Measurements from ENCODE around the gene ARHGAP44. TPM values are rescaled to one million over a fixed set of nuclear protein-coding genes. Genes with fewer than 3 reads are reported as not detected.

ARHGAP44 gene
- total RNA-seq, 6 donors from 2014 or later: 36.3 to 56.4 (median 41.8) TPM

DNA sequence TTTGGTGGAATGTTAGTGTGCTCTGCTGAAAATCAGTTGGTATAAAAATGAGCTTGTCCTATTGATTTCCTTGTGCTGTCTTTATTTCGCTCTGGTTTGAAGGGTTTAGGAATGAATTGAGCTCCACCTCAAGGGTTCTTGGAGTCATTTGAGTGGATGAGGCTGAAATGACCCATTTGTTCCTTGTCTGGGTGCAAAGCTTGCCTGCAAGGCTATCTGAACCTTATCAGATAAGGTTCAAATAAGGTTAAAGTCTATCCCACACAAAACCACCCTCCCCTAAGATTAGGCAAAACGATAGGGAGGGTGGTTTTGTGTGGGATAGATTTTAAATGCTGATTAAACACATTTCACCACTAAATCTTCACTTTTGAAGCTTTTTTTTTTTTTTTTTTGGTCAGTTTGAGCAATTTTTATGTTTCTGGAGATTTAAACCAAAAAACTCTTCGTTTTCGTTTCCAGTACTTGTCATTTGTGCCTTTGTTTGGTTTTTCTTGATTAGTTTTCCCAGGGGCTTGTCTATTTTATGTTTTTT, 62.7 kb downstream of the ARHGAP44 start:
- Histone ChIP-seq H3K9me3 (no peaks in the 10 kb centered on the region), H3K27ac (no peak overlapping the region), H3K27me3 (no peaks in the 10 kb centered on the region), H3K4me3 (no peak overlapping the region), H3K4me1 (no peaks in the 10 kb centered on the region), H3K36me3 (no peaks in the 10 kb centered on the region)
- 75% methylated on average over 4 of the region's 4 CpGs for WGBS, 2 donors
- no peak for ATAC-seq (ENCODE audit: low FRiP score in 2 of 2)
- TF ChIP-seq EP300 (IDR thresholded peaks at IDR 0.05) (no peak), POLR2AphosphoS5 (IDR thresholded peaks at IDR 0.05) (no peak), POLR2A (IDR thresholded peaks at IDR 0.05) (no peak)
- TF ChIP-seq, protein P1, sequence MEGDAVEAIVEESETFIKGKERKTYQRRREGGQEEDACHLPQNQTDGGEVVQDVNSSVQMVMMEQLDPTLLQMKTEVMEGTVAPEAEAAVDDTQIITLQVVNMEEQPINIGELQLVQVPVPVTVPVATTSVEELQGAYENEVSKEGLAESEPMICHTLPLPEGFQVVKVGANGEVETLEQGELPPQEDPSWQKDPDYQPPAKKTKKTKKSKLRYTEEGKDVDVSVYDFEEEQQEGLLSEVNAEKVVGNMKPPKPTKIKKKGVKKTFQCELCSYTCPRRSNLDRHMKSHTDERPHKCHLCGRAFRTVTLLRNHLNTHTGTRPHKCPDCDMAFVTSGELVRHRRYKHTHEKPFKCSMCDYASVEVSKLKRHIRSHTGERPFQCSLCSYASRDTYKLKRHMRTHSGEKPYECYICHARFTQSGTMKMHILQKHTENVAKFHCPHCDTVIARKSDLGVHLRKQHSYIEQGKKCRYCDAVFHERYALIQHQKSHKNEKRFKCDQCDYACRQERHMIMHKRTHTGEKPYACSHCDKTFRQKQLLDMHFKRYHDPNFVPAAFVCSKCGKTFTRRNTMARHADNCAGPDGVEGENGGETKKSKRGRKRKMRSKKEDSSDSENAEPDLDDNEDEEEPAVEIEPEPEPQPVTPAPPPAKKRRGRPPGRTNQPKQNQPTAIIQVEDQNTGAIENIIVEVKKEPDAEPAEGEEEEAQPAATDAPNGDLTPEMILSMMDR (IDR thresholded peaks at IDR 0.05): no peak
- DNase-seq: no peak

DNA sequence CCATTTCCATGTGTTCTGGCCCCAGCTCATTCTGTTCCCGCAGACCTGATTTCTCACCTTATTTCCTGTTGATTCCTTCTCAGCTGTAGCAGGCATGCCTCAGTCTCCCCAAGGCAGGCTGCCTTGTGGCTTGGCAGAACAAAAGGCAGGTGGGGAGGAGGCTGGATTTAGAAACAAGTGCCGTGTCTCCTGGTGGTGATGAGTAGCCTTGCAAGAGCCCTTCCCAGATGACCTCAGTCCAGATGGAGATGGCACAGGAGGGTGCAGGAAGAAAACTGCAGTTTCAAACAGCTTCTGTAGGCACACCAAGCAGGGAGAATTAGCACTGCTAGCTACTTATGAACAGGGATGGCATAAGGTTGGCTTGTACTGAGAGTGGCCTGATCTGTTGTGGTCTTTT, 64.6 kb downstream of the ARHGAP44 start:
- WGBS, 2 donors: 84 to 94% methylated on average over 2 of the region's 2 CpGs
- Histone ChIP-seq H3K9me3 (peaks cover 0 to 3% (median 0%) of the 10 kb centered on the region in 4 donors), H3K4me3 (no peak overlapping the region), H3K27me3 (no peaks in the 10 kb centered on the region), H3K36me3 (no peaks in the 10 kb centered on the region), H3K27ac (no peak overlapping the region), H3K4me1 (no peaks in the 10 kb centered on the region)
- TF ChIP-seq, protein P1 (IDR thresholded peaks at IDR 0.05): no peak
- DNase-seq (no peak), ATAC-seq (ENCODE audit: low FRiP score in 2 of 2) (no peak)

DNA sequence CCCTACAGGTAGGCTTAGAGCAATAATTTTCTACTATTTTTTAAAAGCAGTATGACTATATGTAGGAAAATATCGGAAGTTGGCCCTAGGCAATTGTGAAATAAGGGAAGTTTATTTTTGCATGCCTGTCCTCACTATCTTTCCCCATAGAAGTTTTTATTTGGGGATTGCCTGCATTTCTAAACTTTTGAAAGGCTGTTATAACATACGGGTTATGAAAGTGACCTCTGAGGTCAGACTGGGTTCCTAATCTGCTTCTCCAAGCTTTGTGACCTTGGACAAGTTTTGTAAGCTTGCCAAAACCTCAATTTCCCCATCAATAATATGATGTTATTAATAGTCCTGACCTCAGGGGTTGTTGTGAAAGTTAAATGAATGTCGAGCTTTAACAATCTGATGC, 67.1 kb downstream of the ARHGAP44 start:
- Histone ChIP-seq H3K36me3 (no peaks in the 10 kb centered on the region), H3K27ac (no peak overlapping the region), H3K27me3 (no peaks in the 10 kb centered on the region), H3K4me1 (no peaks in the 10 kb centered on the region), H3K4me3 (no peak overlapping the region), H3K9me3 (peaks cover 0 to 3% (median 0%) of the 10 kb centered on the region in 4 donors)
- ATAC-seq (ENCODE audit: low FRiP score in 2 of 2) (no peak), DNase-seq (no peak)
- no peak for TF ChIP-seq POLR2AphosphoS5 (IDR thresholded peaks at IDR 0.05)
- WGBS, 2 donors: 52 to 64% methylated on average over 3 of the region's 3 CpGs

DNA sequence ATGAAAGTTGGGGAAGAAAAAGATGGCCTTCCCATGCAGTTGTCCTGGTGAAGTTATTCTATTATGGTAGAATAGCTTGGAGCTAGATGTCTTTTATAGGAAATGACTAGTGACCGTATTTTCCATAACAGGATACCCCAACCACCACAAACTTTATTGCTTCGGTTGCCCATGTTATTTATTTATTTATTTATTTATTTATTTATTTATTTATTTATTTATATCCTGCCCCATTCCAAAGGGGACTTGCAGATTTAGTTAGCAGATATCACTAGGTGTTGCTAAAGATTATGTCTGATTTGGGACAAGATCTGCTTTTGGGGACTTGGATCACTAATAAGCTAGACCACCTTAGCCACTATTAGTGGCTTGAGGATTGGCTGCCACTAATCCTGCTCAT, 68.3 kb downstream of the ARHGAP44 start:
- 77 to 92% methylated on average over 2 of the region's 2 CpGs for WGBS, 2 donors
- TF ChIP-seq POLR2AphosphoS5 (IDR thresholded peaks at IDR 0.05): no peak
- H3K27me3 ChIP-seq: no peaks in the 10 kb centered on the region
- peaks cover 0 to 3% (median 0%) of the 10 kb centered on the region in 4 donors for H3K9me3 ChIP-seq
- ATAC-seq (ENCODE audit: low FRiP score in 2 of 2): no peak
- H3K36me3 ChIP-seq: no peaks in the 10 kb centered on the region
- no peak overlapping the region for H3K4me3 ChIP-seq
- no peak for DNase-seq
- no peak overlapping the region for H3K27ac ChIP-seq
- no peaks in the 10 kb centered on the region for H3K4me1 ChIP-seq

DNA sequence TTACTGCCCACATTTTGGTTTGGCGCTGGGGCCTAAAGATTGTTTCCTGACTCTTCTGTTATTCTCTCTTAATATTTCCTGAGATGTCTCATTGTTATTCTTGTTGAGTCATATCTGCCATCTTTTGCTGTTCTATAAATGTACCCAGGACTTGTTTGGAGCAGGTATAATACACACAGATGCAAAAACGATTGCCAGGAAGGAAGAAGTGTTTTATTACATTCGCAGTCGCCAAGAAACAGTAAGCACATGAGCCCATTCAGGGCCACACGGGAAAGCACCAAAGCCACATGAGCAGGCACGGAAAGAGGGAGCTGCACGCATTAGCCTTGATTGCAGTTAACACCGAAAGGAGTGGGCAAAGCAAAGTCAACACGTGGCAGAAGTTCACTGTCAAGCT, 70.2 kb downstream of the ARHGAP44 start:
- no peak overlapping the region for H3K4me3 ChIP-seq
- TF ChIP-seq POLR2A (IDR thresholded peaks at IDR 0.05): no peak
- TF ChIP-seq, protein P1 (IDR thresholded peaks at IDR 0.05): no peak
- TF ChIP-seq POLR2AphosphoS5 (IDR thresholded peaks at IDR 0.05): no peak
- TF ChIP-seq EP300 (IDR thresholded peaks at IDR 0.05): no peak
- H3K9me3 ChIP-seq: peaks cover 0 to 3% (median 0%) of the 10 kb centered on the region in 4 donors
- no peak for ATAC-seq (ENCODE audit: low FRiP score in 2 of 2)
- no peak for DNase-seq
- no peaks in the 10 kb centered on the region for H3K36me3 ChIP-seq
- 75 to 81% methylated on average over 9 of the region's 9 CpGs for WGBS, 2 donors
- no peak overlapping the region for H3K27ac ChIP-seq
- no peaks in the 10 kb centered on the region for H3K4me1 ChIP-seq
- H3K27me3 ChIP-seq: no peaks in the 10 kb centered on the region

DNA sequence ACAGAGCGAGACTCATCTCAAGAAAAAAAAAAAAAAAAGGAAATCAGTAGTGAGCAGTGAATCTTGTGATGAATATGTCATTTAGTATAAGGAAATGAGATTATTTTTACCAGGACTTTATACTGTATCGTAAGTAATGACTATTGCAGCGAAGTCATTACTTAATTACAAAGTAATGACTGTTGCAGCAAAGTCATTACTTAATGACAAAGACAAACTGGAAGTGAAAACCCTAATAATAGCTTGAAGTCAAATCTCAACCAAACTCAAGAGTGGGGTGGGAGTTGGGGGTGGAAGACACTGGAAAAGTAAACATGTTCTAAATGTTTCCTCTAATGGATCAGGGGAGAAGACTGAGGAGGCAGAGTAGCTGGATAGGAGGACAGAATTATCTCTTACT, 76.5 kb downstream of the ARHGAP44 start:
- Histone ChIP-seq H3K4me1 (no peaks in the 10 kb centered on the region), H3K9me3 (no peaks in the 10 kb centered on the region), H3K36me3 (no peaks in the 10 kb centered on the region), H3K27me3 (no peaks in the 10 kb centered on the region), H3K27ac (no peak overlapping the region), H3K4me3 (no peak overlapping the region)
- TF ChIP-seq POLR2AphosphoS5 (IDR thresholded peaks at IDR 0.05) (no peak), POLR2A (IDR thresholded peaks at IDR 0.05) (no peak), EP300 (IDR thresholded peaks at IDR 0.05) (no peak)
- TF ChIP-seq, protein P1 (IDR thresholded peaks at IDR 0.05): no peak
- DNase-seq: no peak
- no peak for ATAC-seq (ENCODE audit: low FRiP score in 2 of 2)
- 78 to 88% methylated on average over 3 of the region's 3 CpGs for WGBS, 2 donors
